IPS-20b (cell line): ENCODE results near the gene PRRT1B.

Source experiments
- H3K27ac ChIP-seq: one replicate; pipeline ENCODE4 v1.5.1; 2013; ENCODE audit warnings: low read length
- H3K27me3 ChIP-seq: 2 replicates; pipeline ENCODE4 v1.6.1; 2013; ENCODE audit warnings: mild to moderate bottlenecking, low read length, inconsistent platforms; ENCODE audit not compliant: insufficient read depth
- H3K36me3 ChIP-seq: 2 replicates; pipeline ENCODE4 v1.6.1; 2013; ENCODE audit warnings: low read depth, mild to moderate bottlenecking, inconsistent platforms, low read length, moderate library complexity; ENCODE audit not compliant: insufficient read depth
- H3K4me1 ChIP-seq: 2 replicates; pipeline ENCODE4 v1.6.1; 2013; ENCODE audit warnings: mild to moderate bottlenecking, control low read depth, inconsistent platforms, low read length, moderate library complexity; ENCODE audit not compliant: insufficient read depth
- H3K4me3 ChIP-seq: 2 replicates; pipeline ENCODE4 v1.5.1; 2013; ENCODE audit warnings: mild to moderate bottlenecking, low read length, inconsistent platforms
- H3K9ac ChIP-seq: 2 replicates; pipeline ENCODE4 v1.6.1; 2013; ENCODE audit warnings: low read depth, mild to moderate bottlenecking, inconsistent platforms, low read length, moderate library complexity
- H3K9me3 ChIP-seq: 2 replicates; pipeline ENCODE4 v1.6.1; 2013; ENCODE audit warnings: mild to moderate bottlenecking, low read depth, low read length, inconsistent platforms; ENCODE audit not compliant: insufficient read depth

The PRRT1B gene

GRCh38 chr9:131587906-131588305 is 42.6 kb downstream of the PRRT1B start:
- no peak overlapping the region for H3K27ac ChIP-seq
- no peaks in the 10 kb centered on the region for H3K9me3 ChIP-seq
- no peaks in the 10 kb centered on the region for H3K4me1 ChIP-seq
- H3K27me3 ChIP-seq = no peaks in the 10 kb centered on the region
- H3K9ac ChIP-seq = no peak overlapping the region
- H3K4me3 ChIP-seq = no peak overlapping the region
- peaks cover 30% of the 10 kb centered on the region for H3K36me3 ChIP-seq

GRCh38 chr9:131588396-131588795 is 43.1 kb downstream of the PRRT1B start:
- no peak overlapping the region for H3K9ac ChIP-seq
- no peaks in the 10 kb centered on the region for H3K4me1 ChIP-seq
- H3K4me3 ChIP-seq = no peak overlapping the region
- peaks cover 28% of the 10 kb centered on the region for H3K36me3 ChIP-seq
- no peaks in the 10 kb centered on the region for H3K9me3 ChIP-seq
- H3K27ac ChIP-seq = no peak overlapping the region
- no peaks in the 10 kb centered on the region for H3K27me3 ChIP-seq

- H3K36me3 ChIP-seq = peaks cover 21% of the 10 kb centered on the region
- no peak overlapping the region for H3K27ac ChIP-seq
- H3K9me3 ChIP-seq = no peaks in the 10 kb centered on the region
- H3K9ac ChIP-seq = no peak overlapping the region
- H3K4me1 ChIP-seq = no peaks in the 10 kb centered on the region
- no peak overlapping the region for H3K4me3 ChIP-seq
- no peaks in the 10 kb centered on the region for H3K27me3 ChIP-seq
These were observed 43.9 kb downstream of the PRRT1B start for GRCh38 chr9:131589124-131589711.

- Histone ChIP-seq H3K4me1 (no peaks in the 10 kb centered on the region), H3K27ac (no peak overlapping the region), H3K9ac (no peak overlapping the region), H3K4me3 (no peak overlapping the region), H3K36me3 (peaks cover 14% of the 10 kb centered on the region), H3K27me3 (no peaks in the 10 kb centered on the region), H3K9me3 (no peaks in the 10 kb centered on the region)
These were observed 44.7 kb downstream of the PRRT1B start for GRCh38 chr9:131589993-131590392.

GRCh38 chr9:131590449-131590848 is 45.1 kb downstream of the PRRT1B start:
- Histone ChIP-seq H3K9ac (no peak overlapping the region), H3K36me3 (peaks cover 16% of the 10 kb centered on the region), H3K27me3 (no peaks in the 10 kb centered on the region), H3K9me3 (no peaks in the 10 kb centered on the region), H3K4me3 (no peak overlapping the region), H3K27ac (no peak overlapping the region), H3K4me1 (no peaks in the 10 kb centered on the region)

GRCh38 chr9:131590907-131591844 is 45.9 kb downstream of the PRRT1B start:
- H3K36me3 ChIP-seq = peaks cover 23% of the 10 kb centered on the region
- no peak overlapping the region for H3K27ac ChIP-seq
- no peak overlapping the region for H3K9ac ChIP-seq
- H3K9me3 ChIP-seq = no peaks in the 10 kb centered on the region
- no peaks in the 10 kb centered on the region for H3K27me3 ChIP-seq
- no peak overlapping the region for H3K4me3 ChIP-seq
- no peaks in the 10 kb centered on the region for H3K4me1 ChIP-seq

- Histone ChIP-seq H3K36me3 (peaks cover 28% of the 10 kb centered on the region), H3K9ac (no peak overlapping the region), H3K4me3 (no peak overlapping the region), H3K27ac (no peak overlapping the region), H3K9me3 (no peaks in the 10 kb centered on the region), H3K4me1 (no peaks in the 10 kb centered on the region), H3K27me3 (no peaks in the 10 kb centered on the region)
These were observed 46.5 kb downstream of the PRRT1B start for GRCh38 chr9:131591845-131592208.

- no peak overlapping the region for H3K27ac ChIP-seq
- H3K9me3 ChIP-seq = no peaks in the 10 kb centered on the region
- H3K9ac ChIP-seq = no peak overlapping the region
- H3K4me3 ChIP-seq = no peak overlapping the region
- H3K36me3 ChIP-seq = peaks cover 34% of the 10 kb centered on the region
- no peaks in the 10 kb centered on the region for H3K27me3 ChIP-seq
- H3K4me1 ChIP-seq = no peaks in the 10 kb centered on the region
These were observed 47.9 kb downstream of the PRRT1B start for GRCh38 chr9:131593091-131593820.

- H3K9ac ChIP-seq = no peak overlapping the region
- H3K4me3 ChIP-seq = no peak overlapping the region
- no peaks in the 10 kb centered on the region for H3K27me3 ChIP-seq
- no peak overlapping the region for H3K27ac ChIP-seq
- no peaks in the 10 kb centered on the region for H3K4me1 ChIP-seq
- no peaks in the 10 kb centered on the region for H3K9me3 ChIP-seq
- H3K36me3 ChIP-seq = peaks cover 35% of the 10 kb centered on the region
These were observed 48.8 kb downstream of the PRRT1B start for GRCh38 chr9:131593936-131594665.

GRCh38 chr9:131594906-131595665 is 49.8 kb downstream of the PRRT1B start:
- H3K27me3 ChIP-seq = no peaks in the 10 kb centered on the region
- H3K4me1 ChIP-seq = no peaks in the 10 kb centered on the region
- H3K4me3 ChIP-seq = no peak overlapping the region
- no peaks in the 10 kb centered on the region for H3K9me3 ChIP-seq
- H3K36me3 ChIP-seq = peaks cover 35% of the 10 kb centered on the region
- H3K9ac ChIP-seq = no peak overlapping the region
- no peak overlapping the region for H3K27ac ChIP-seq
